Upper lobe of left lung (tissue), 4 donors: ENCODE data around the gene COPG2.

Experiments used
- POLR2A ChIP-seq, 4 donors: fragments of 450-650 bp; IDR thresholded peaks; one replicate each; pipeline ENCODE4 v1.5.1; 2016 to 2017; ENCODE audit warnings: antibody characterized with exemption in 4 of 4, mild to moderate bottlenecking in 2 of 4
- POLR2AphosphoS5 ChIP-seq, 2 donors: sonication (generic); formaldehyde crosslinking; IDR thresholded peaks; one replicate each; pipeline ENCODE4 v1.5.1; 2017; ENCODE audit warnings: antibody characterized with exemption in 2 of 2
- TF ChIP-seq, protein P1 (sequence below), 6 experiments: fragments of 450-650 bp in 4 of 6; fragments of 200-600 bp in 2 of 6; sonication (generic) in 2 of 6; IDR thresholded peaks; one replicate each; pipeline ENCODE4 v1.5.1; 2016 to 2019; ENCODE audit warnings: antibody characterized with exemption in 6 of 6

DNA sequence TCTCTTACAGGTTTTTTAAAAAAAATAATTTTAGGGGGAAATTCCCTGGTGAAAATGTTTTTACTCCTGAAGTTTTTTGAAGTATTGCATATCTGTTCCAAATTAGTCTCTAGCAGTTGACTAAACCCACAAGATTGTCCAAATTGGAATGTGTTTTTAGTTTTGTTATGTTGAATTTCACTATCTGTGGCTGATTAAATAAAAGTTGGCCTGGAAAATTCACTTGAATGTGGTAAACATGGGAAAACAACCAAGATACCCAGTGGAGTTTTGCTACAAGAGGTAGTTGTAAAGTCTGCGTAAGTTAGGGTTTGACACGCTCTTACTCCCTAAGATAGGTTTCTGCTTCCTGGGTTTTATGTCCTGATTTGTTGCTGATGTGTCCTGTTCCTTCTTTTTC, 14.5 kb upstream of the COPG2 start:
- TF ChIP-seq, protein P1, sequence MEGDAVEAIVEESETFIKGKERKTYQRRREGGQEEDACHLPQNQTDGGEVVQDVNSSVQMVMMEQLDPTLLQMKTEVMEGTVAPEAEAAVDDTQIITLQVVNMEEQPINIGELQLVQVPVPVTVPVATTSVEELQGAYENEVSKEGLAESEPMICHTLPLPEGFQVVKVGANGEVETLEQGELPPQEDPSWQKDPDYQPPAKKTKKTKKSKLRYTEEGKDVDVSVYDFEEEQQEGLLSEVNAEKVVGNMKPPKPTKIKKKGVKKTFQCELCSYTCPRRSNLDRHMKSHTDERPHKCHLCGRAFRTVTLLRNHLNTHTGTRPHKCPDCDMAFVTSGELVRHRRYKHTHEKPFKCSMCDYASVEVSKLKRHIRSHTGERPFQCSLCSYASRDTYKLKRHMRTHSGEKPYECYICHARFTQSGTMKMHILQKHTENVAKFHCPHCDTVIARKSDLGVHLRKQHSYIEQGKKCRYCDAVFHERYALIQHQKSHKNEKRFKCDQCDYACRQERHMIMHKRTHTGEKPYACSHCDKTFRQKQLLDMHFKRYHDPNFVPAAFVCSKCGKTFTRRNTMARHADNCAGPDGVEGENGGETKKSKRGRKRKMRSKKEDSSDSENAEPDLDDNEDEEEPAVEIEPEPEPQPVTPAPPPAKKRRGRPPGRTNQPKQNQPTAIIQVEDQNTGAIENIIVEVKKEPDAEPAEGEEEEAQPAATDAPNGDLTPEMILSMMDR (IDR thresholded peaks at IDR 0.05) = no peak
- TF ChIP-seq POLR2A (IDR thresholded peaks at IDR 0.05) (no peak), POLR2AphosphoS5 (IDR thresholded peaks at IDR 0.05) (no peak)
